Measurements from ENCODE around the gene SBK1.
"Not testable (repeated sequence)": the region's sequence is repeated elsewhere in the genome, so short reads cannot be mapped to it uniquely, and the experiment has no call there.

DNA sequence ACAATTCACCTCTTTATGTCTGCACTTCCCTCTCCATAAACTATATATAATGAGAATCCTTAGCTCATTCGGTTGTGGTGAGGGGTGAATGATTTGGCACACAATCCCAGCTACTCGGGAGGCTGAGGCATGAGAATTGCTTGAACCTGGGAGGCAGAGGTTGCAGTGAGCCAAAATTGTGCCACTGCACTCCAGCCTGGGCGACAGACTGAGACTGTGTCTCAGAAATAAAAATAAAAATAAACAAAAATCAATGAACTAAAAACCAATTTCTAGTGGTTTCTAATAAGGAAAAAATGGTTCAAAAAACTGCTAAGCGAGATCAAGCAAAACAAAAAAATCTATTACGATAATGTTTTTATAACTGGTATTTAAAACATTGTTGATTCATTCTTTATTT, 71.1 kb downstream of the SBK1 start, which contains the start of gene NPIPB6:
- not testable (repeated sequence) for TF ChIP-seq CTCF, POLR2A (IDR thresholded peaks at IDR 0.05)

Data from lower leg skin (tissue), 3 donors.